K562 (cell line): ENCODE data around the gene FAM20C. TPM values are rescaled to one million over a fixed set of nuclear protein-coding genes. Genes with fewer than 3 reads are reported as not detected.

Source experiments
- CBFA2T2 ChIP-seq: fragments of 450-650 bp; conservative IDR thresholded peaks from 2 replicates; pipeline ENCODE4 v1.6.1; 2017; ENCODE audit warnings: mild to moderate bottlenecking
- CTCF ChIP-seq, 3 experiments: IDR thresholded peaks in 2 of 3; conservative IDR thresholded peaks in 1 of 3; 2 replicates each; pipeline ENCODE4 v1.5.1; 2011 to 2012; ENCODE audit warnings: low read length in 3 of 3, mild to moderate bottlenecking in 3 of 3, control low read depth in 2 of 3, improper control_type of control experiment in 1 of 3, inconsistent platforms in 1 of 3, low read depth in 1 of 3, mixed read lengths in 1 of 3, moderate library complexity in 1 of 3; ENCODE audit not compliant: insufficient read depth in 2 of 3
- EHMT2 ChIP-seq: fragments of 450-650 bp; IDR thresholded peaks from 2 replicates; pipeline ENCODE4 v1.6.1; 2018; ENCODE audit warnings: antibody characterized with exemption
- EP400 ChIP-seq: fragments of 450-650 bp; IDR thresholded peaks from 2 replicates; pipeline ENCODE4 v1.6.1; 2017; ENCODE audit warnings: antibody characterized with exemption, mild to moderate bottlenecking, moderate library complexity
- ETV1 ChIP-seq: fragments of 450-650 bp; conservative IDR thresholded peaks from 2 replicates; pipeline ENCODE4 v1.6.1; 2016; ENCODE audit warnings: missing genetic modification characterization, control low read depth, low read depth, missing compliant biosample characterization
- HNRNPLL ChIP-seq: fragments of 200-400 bp; formaldehyde crosslinking; IDR thresholded peaks from 2 replicates; pipeline ENCODE4 v1.6.1; 2017; ENCODE audit warnings: low read length, low read depth, mild to moderate bottlenecking; ENCODE audit not compliant: poor library complexity, severe bottlenecking
- IRF1 ChIP-seq: sonication (generic); formaldehyde crosslinking; IDR thresholded peaks from 2 replicates; pipeline ENCODE4 v1.8.0; 2022; ENCODE audit warnings: missing genetic modification reagents, mild to moderate bottlenecking, borderline replicate concordance
- MYC ChIP-seq, 2 experiments: fragments of 250-450 bp in 1 of 2; sonication (Bioruptor Pico) in 1 of 2; IDR thresholded peaks; 2 replicates each; pipeline versions ENCODE4 v1.5.1 to v1.6.1; 2012 to 2021; ENCODE audit warnings: low read depth in 2 of 2, borderline replicate concordance in 1 of 2, improper control_type of control experiment in 1 of 2, low read length in 1 of 2, mild to moderate bottlenecking in 1 of 2, moderate library complexity in 1 of 2
- RFX1 ChIP-seq: fragments of 450-650 bp; IDR thresholded peaks from 2 replicates; pipeline ENCODE4 v1.6.1; 2016; ENCODE audit warnings: mild to moderate bottlenecking, moderate library complexity
- RFX7 ChIP-seq: fragments of 250-450 bp; sonication (Bioruptor Pico); IDR thresholded peaks from 2 replicates; pipeline ENCODE4 v1.5.1; 2021; ENCODE audit warnings: mild to moderate bottlenecking
- SNIP1 ChIP-seq: fragments of 450-650 bp; IDR thresholded peaks from 2 replicates; pipeline ENCODE4 v1.7.1; 2017; ENCODE audit warnings: low read depth, mild to moderate bottlenecking
- ZNF766 ChIP-seq: fragments of 200-800 bp; sonication (Bioruptor generic); conservative IDR thresholded peaks from 2 replicates; pipeline ENCODE4 v1.6.1; 2016; ENCODE audit warnings: missing genetic modification characterization, missing compliant biosample characterization
- polyA plus RNA-seq, 8 experiments: library from polyadenylated mRNA; depleted of rRNA in 4 of 8; stranded (reverse) in 5 of 8; unstranded in 3 of 8; fragments of >200 nt; fragmentation: Nextera tagmentation in 2 of 8; fragmentation: Illumina TruSeq in 1 of 8; extraction: Ambion mirVana in 2 of 8; extraction: Trizol in 1 of 8; gene quantifications; 2 replicates each; pipeline versions ENCODE4 v1.2.1 to v1.2.3, GENCODE V29; 2011 to 2014; ENCODE audit warnings: inconsistent platforms in 1 of 8, missing spikeins in 1 of 8
- total RNA-seq, 7 experiments: library from RNA; depleted of rRNA in 6 of 7; stranded (reverse); fragments of >200 nt in 6 of 7; fragmentation: Illumina TruSeq in 2 of 7; extraction: Trizol in 2 of 7; gene quantifications; 2 replicates each; pipeline versions ENCODE4 v1.2.1 to v1.2.3, GENCODE V29; 2011 to 2021; ENCODE audit warnings: low replicate concordance in 1 of 7

FAM20C gene
- total and polyA plus RNA-seq, 9 of the 15 experiments (the other 6 are each of a cell fraction or from before 2014, with no cell fraction given), result 0.09 TPM; not detected in 8

GRCh38 chr7:245574-246295 lies 53.4 kb downstream of the FAM20C start (continued):
- TF ChIP-seq MYC (IDR thresholded peaks at IDR 0.05; ENCODE audit: low read depth, low read length) (no peak), MYC (CRISPR knock-in tag; IDR thresholded peaks at IDR 0.05; ENCODE audit: borderline replicate concordance, low read depth) (no peak), ZNF766 (no peak), SNIP1 (no peak), EP400 (no peak), IRF1 (no peak), HNRNPLL (no peak), ETV1 (tag) (no peak), EHMT2 (no peak), RFX1 (no peak), RFX7 (CRISPR knock-in tag) (no peak), CTCF (IDR thresholded peaks at IDR 0.05 in 2 of 3, conservative IDR thresholded peaks at IDR 0.05 in 1 of 3; ENCODE audit: insufficient read depth in 2 of 3, low read depth in 1 of 3, low read length in 3 of 3) (no peak), CBFA2T2 (no peak)
